MCF 10A (cell line): ENCODE results near the gene GNAO1. TPM values are rescaled to one million over a fixed set of nuclear protein-coding genes. Genes with fewer than 3 reads are reported as not detected.

Source experiments
- BruUV-seq: library from RNA; stranded (reverse); fragments of 400-500 nt; replicated peaks from 2 replicates; lab custom pipeline; 2021; lab: Mats Ljungman, UMichigan
- CTCF ChIA-PET: fragments of 300-600 bp; sonication (Branson Sonifier 250); formaldehyde crosslinking; extraction: SDS; loops from one replicate; lab custom pipeline; 2021; ENCODE audit warnings: antibody characterized with exemption, inconsistent platforms; lab: Yijun Ruan, JAX
- POLR2A ChIA-PET: fragments of 300-600, 350-650 bp; sonication (Branson Sonifier 250); formaldehyde crosslinking; extraction: SDS; loops from one replicate; lab custom pipeline; 2020; ENCODE audit warnings: antibody characterized with exemption, inconsistent platforms; lab: Yijun Ruan, JAX
- DNase-seq: peaks from one replicate; pipeline ENCODE4 v3.0.0-alpha.2; 2018; ENCODE audit not compliant: unreplicated experiment
- H3K27ac Mint-ChIP-seq: one replicate; pipeline ENCODE4 v1.8.0; 2022; ENCODE audit warnings: mild to moderate bottlenecking, low read depth, mixed read lengths; ENCODE audit not compliant: unreplicated experiment
- H3K27me3 Mint-ChIP-seq: one replicate; pipeline ENCODE4 v1.8.0; 2022; ENCODE audit warnings: mixed read lengths; ENCODE audit not compliant: insufficient read depth, unreplicated experiment
- H3K36me3 Mint-ChIP-seq: one replicate; pipeline ENCODE4 v1.8.0; 2022; ENCODE audit warnings: mild to moderate bottlenecking, moderate library complexity, mixed read lengths; ENCODE audit not compliant: insufficient read depth, unreplicated experiment
- H3K4me1 Mint-ChIP-seq: one replicate; pipeline ENCODE4 v1.8.0; 2022; ENCODE audit warnings: mixed read lengths; ENCODE audit not compliant: insufficient read depth, unreplicated experiment
- H3K4me3 Mint-ChIP-seq: one replicate; pipeline ENCODE4 v1.8.0; 2022; ENCODE audit warnings: mild to moderate bottlenecking, moderate library complexity, mixed read lengths; ENCODE audit not compliant: unreplicated experiment
- H3K9me3 Mint-ChIP-seq: one replicate; pipeline ENCODE4 v1.8.0; 2022; ENCODE audit warnings: mixed read lengths; ENCODE audit not compliant: unreplicated experiment
- CTCF ChIP-seq: fragments of 200-600 bp; IDR thresholded peaks from one replicate; pipeline ENCODE4 v1.8.0; 2022; ENCODE audit warnings: antibody characterized with exemption, mild to moderate bottlenecking; ENCODE audit not compliant: unreplicated experiment
- intact Hi-C: fragments of 100-400 bp; cut with micrococcal nuclease; formaldehyde crosslinking; loops from 2 replicates; pipeline ENCODE4 v1.14.1; 2022
- total RNA-seq: library from RNA; stranded (reverse); gene quantifications from 2 replicates; pipeline ENCODE4 v1.2.3, GENCODE V29; 2022

The GNAO1 gene
- total RNA-seq, 1 experiment from 2014 or later, result 0.44 TPM

- POLR2A ChIA-PET, result no interaction called here
- CTCF ChIA-PET, result interaction anchor here (1.1 kb wide), 1 partner anchor 259 kb away, joined by 3 read pairs; no protein-coding TSS in a partner anchor
- DNase-seq, result no peak
- no TSS peak for BruUV-seq
- Mint-ChIP-seq H3K4me1 (no peaks in the 10 kb centered on the region), H3K9me3 (no peaks in the 10 kb centered on the region), H3K36me3 (no peaks in the 10 kb centered on the region), H3K4me3 (no peak overlapping the region), H3K27me3 (peaks cover 19% of the 10 kb centered on the region), H3K27ac (no peak overlapping the region)
- no peak for TF ChIP-seq CTCF
- intact Hi-C loops, result loop anchor here (5.0 kb wide), 1 partner anchor 263 kb away; no protein-coding TSS in a partner anchor
Measured at GRCh38 chr16:56204816-56205215, 13.5 kb downstream of the GNAO1 start.

- no peak overlapping the region for H3K4me3 Mint-ChIP-seq
- H3K27ac Mint-ChIP-seq, result no peak overlapping the region
- H3K9me3 Mint-ChIP-seq, result no peaks in the 10 kb centered on the region
- H3K4me1 Mint-ChIP-seq, result no peaks in the 10 kb centered on the region
- POLR2A ChIA-PET, result no interaction called here
- CTCF ChIA-PET, result interaction anchor here (0.6 to 1.1 kb wide), 2 partner anchors 13 to 25 kb away, joined by 3 read pairs; no protein-coding TSS in a partner anchor
- no peaks in the 10 kb centered on the region for H3K36me3 Mint-ChIP-seq
- intact Hi-C loops, result no loop called here
- no peak for DNase-seq
- TF ChIP-seq CTCF, result no peak
- H3K27me3 Mint-ChIP-seq, result peaks cover 41% of the 10 kb centered on the region
- no TSS peak for BruUV-seq
Measured at GRCh38 chr16:56206951-56207350, 15.7 kb downstream of the GNAO1 start.

DNA sequence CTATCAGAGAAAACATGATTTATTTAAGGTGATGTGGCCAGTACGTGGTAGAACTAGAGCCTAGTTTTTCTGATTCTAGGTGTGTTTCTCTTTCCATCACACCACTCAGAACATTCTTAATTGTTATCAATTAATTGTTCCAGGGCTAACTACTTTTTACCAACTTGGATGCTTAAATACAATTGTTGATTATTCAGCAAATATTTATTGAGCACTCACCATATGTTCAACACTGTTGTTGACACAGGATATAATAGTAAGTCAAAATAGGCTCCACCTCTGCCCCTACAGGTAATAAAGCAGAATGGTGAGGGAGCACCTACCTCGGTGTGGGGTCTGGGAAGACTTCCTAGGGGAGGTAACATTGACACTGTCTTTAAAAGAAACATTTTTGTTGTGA, 16.1 kb downstream of the GNAO1 start:
- ChIA-PET POLR2A (no interaction called here), CTCF (interaction anchor here (0.6 kb wide), 1 partner anchor 13 kb away, joined by 3 read pairs; no protein-coding TSS in a partner anchor)
- Mint-ChIP-seq H3K36me3 (no peaks in the 10 kb centered on the region), H3K9me3 (no peaks in the 10 kb centered on the region), H3K27ac (no peak overlapping the region), H3K4me1 (no peaks in the 10 kb centered on the region), H3K4me3 (no peak overlapping the region), H3K27me3 (peaks cover 45% of the 10 kb centered on the region)
- no TSS peak for BruUV-seq
- no peak for TF ChIP-seq CTCF
- DNase-seq, result no peak
- intact Hi-C loops, result no loop called here

DNA sequence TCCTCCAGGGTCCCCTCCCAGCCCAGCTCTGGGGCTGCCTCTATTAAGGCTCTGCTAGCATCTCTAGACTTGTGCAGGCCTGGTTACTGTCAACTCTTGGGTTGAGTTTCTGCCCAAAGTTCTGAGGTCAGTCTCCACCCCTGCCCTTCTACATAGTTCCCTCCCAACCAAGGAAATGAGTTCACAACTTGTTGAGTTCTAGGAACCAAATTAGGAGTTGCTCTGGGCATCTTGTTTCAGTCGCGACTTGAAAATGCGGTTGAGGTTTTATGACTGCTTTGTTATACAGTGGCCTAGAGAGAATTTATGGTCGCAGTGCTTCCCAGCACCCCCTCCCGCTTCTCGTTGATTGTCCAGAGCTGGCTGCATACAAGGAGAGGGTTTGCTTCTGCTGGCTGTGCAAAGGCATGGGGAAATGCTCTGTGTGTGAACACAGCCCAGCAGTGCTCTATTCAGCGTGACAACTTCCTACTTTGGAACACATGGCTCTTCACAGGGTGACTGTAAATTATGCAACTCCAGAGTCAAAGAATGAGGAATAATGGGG, 20.2 kb downstream of the GNAO1 start:
- BruUV-seq, result no TSS peak
- Mint-ChIP-seq H3K27me3 (peaks cover 66% of the 10 kb centered on the region), H3K36me3 (no peaks in the 10 kb centered on the region), H3K9me3 (no peaks in the 10 kb centered on the region), H3K4me1 (no peaks in the 10 kb centered on the region), H3K27ac (no peak overlapping the region), H3K4me3 (no peak overlapping the region)
- DNase-seq, result no peak
- TF ChIP-seq CTCF, result no peak
- ChIA-PET CTCF (no interaction called here), POLR2A (no interaction called here)
- intact Hi-C loops, result no loop called here
